ENCODE data around the gene TEX38. TPM values are rescaled to one million over a fixed set of nuclear protein-coding genes. Genes with fewer than 3 reads are reported as not detected.

Gene TEX38
- total and polyA plus RNA-seq, 2 experiments from 2014 or later, result not detected

DNA sequence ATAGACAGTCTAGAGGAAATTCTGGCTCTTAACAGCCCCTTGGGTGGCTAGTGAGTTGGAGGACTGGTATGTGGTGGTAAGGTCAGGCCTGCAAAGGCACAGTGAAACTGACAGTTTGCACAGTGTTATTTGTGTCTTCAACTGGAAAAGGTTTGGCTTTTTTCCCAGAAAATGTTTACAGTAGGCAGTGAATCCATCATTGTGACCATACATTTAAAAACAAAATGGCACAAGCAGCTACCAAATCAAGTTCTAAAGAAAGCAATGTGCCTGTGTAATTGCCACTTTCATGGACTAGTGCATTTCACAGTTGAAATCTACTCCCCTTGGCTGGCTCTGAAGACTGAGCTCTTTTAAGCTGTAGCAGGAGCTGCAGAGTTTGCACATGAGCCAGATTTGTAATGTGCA, 28.3 kb upstream of the TEX38 start:
- no peaks in the 10 kb centered on the region for H3K79me2 ChIP-seq (replicated peaks; ENCODE audit: insufficient read depth)
- H3K9me3 Mint-ChIP-seq, result no peaks in the 10 kb centered on the region
- H3K4me1 Mint-ChIP-seq, result no peaks in the 10 kb centered on the region
- no peak overlapping the region for H3K4me2 ChIP-seq
- H2AFZ ChIP-seq, result no peak overlapping the region
- no peak overlapping the region for H3K27ac ChIP-seq (ENCODE audit: low read depth)
- no peak for DNase-seq (ENCODE audit: low spot score)
- peaks cover 4% of the 10 kb centered on the region; the same call in 1 of the 2 replicates for H3K36me3 ChIP-seq (ENCODE audit: insufficient read depth)
- no peak overlapping the region for H3K27ac Mint-ChIP-seq
- H3K27me3 ChIP-seq (ENCODE audit: insufficient read depth), result no peaks in the 10 kb centered on the region
- peaks cover 15% of the 10 kb centered on the region; the same call in 2 of the 3 replicates for H3K36me3 Mint-ChIP-seq (ENCODE audit: low read depth)
- no peaks in the 10 kb centered on the region for H3K4me1 ChIP-seq (ENCODE audit: insufficient read depth)
- ATAC-seq, result no peak
- no peak overlapping the region for H3K4me3 Mint-ChIP-seq
- H3K4me3 ChIP-seq, result no peak overlapping the region
- no peaks in the 10 kb centered on the region; the same call in 1 of the 2 replicates for H4K20me1 ChIP-seq (replicated peaks; ENCODE audit: insufficient read depth)
- no peaks in the 10 kb centered on the region for H3K27me3 Mint-ChIP-seq (ENCODE audit: insufficient read depth, low read depth, poor library complexity)
- H3K9me2 ChIP-seq (ENCODE audit: insufficient read depth), result no peaks in the 10 kb centered on the region
- no peaks in the 10 kb centered on the region for H3F3A ChIP-seq (replicated peaks; ENCODE audit: low read depth)
- TF ChIP-seq CREB1 (CRISPR knock-in tag; IDR thresholded peaks at IDR 0.05; ENCODE audit: low read depth) (no peak), POLR2AphosphoS5 (IDR thresholded peaks at IDR 0.05; ENCODE audit: low read depth) (no peak), STAT1 (IDR thresholded peaks at IDR 0.05; ENCODE audit: unreplicated experiment) (no peak), ZNF331 (CRISPR knock-in tag; IDR thresholded peaks at IDR 0.05; ENCODE audit: low read depth) (no peak), ZNF114 (CRISPR knock-in tag; IDR thresholded peaks at IDR 0.05) (no peak), EZH2phosphoT487 (IDR thresholded peaks at IDR 0.05; ENCODE audit: unreplicated experiment) (no peak), JUNB (IDR thresholded peaks at IDR 0.05; ENCODE audit: unreplicated experiment) (no peak), NANOG (IDR thresholded peaks at IDR 0.05; ENCODE audit: borderline replicate concordance) (no peak)
- TF ChIP-seq, protein P1, sequence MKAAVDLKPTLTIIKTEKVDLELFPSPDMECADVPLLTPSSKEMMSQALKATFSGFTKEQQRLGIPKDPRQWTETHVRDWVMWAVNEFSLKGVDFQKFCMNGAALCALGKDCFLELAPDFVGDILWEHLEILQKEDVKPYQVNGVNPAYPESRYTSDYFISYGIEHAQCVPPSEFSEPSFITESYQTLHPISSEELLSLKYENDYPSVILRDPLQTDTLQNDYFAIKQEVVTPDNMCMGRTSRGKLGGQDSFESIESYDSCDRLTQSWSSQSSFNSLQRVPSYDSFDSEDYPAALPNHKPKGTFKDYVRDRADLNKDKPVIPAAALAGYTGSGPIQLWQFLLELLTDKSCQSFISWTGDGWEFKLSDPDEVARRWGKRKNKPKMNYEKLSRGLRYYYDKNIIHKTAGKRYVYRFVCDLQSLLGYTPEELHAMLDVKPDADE (IDR thresholded peaks at IDR 0.05), result no peak
- TF ChIP-seq, protein P2, sequence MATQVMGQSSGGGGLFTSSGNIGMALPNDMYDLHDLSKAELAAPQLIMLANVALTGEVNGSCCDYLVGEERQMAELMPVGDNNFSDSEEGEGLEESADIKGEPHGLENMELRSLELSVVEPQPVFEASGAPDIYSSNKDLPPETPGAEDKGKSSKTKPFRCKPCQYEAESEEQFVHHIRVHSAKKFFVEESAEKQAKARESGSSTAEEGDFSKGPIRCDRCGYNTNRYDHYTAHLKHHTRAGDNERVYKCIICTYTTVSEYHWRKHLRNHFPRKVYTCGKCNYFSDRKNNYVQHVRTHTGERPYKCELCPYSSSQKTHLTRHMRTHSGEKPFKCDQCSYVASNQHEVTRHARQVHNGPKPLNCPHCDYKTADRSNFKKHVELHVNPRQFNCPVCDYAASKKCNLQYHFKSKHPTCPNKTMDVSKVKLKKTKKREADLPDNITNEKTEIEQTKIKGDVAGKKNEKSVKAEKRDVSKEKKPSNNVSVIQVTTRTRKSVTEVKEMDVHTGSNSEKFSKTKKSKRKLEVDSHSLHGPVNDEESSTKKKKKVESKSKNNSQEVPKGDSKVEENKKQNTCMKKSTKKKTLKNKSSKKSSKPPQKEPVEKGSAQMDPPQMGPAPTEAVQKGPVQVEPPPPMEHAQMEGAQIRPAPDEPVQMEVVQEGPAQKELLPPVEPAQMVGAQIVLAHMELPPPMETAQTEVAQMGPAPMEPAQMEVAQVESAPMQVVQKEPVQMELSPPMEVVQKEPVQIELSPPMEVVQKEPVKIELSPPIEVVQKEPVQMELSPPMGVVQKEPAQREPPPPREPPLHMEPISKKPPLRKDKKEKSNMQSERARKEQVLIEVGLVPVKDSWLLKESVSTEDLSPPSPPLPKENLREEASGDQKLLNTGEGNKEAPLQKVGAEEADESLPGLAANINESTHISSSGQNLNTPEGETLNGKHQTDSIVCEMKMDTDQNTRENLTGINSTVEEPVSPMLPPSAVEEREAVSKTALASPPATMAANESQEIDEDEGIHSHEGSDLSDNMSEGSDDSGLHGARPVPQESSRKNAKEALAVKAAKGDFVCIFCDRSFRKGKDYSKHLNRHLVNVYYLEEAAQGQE (IDR thresholded peaks at IDR 0.05; ENCODE audit: unreplicated experiment), result no peak

DNA sequence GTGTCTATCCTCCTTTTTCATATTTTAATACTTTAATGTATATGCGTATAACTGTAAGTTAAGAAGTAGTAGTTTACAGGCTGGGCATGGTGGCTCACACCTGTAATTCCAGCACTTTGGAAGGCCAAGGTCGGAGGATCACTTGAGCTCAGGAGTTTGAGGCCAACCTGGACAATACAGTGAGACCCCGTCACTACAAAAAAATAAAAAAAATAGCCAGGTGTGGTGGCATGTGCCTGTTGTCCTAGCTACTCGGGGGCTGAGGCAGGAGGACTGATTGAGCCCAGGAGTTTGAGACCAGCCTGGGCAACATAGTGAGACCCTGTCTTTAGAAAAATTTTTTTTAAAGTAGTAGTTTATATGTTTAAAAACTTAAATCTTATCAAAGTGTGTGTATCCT, 25.8 kb upstream of the TEX38 start:
- Histone ChIP-seq H3K4me1 (ENCODE audit: insufficient read depth) (no peaks in the 10 kb centered on the region), H3K4me3 (no peak overlapping the region), H3K36me3 (ENCODE audit: insufficient read depth) (peaks cover 13% of the 10 kb centered on the region), H2AFZ (no peak overlapping the region), H3K27ac (ENCODE audit: low read depth) (no peak overlapping the region), H3K79me2 (replicated peaks; ENCODE audit: insufficient read depth) (no peaks in the 10 kb centered on the region), H4K20me1 (replicated peaks; ENCODE audit: insufficient read depth) (no peaks in the 10 kb centered on the region; the same call in 1 of the 2 replicates), H3F3A (replicated peaks; ENCODE audit: low read depth) (no peaks in the 10 kb centered on the region), H3K4me2 (no peak overlapping the region), H3K9me2 (ENCODE audit: insufficient read depth) (no peaks in the 10 kb centered on the region), H3K27me3 (ENCODE audit: insufficient read depth) (no peaks in the 10 kb centered on the region)
- DNase-seq (ENCODE audit: low spot score) (no peak), ATAC-seq (no peak)
- H3K36me3 Mint-ChIP-seq (ENCODE audit: low read depth), result peaks cover 39% of the 10 kb centered on the region
- peaks cover 15% of the 10 kb centered on the region; the same call in 2 of the 3 replicates for H3K9me3 Mint-ChIP-seq
- H3K4me1 Mint-ChIP-seq, result no peaks in the 10 kb centered on the region
- no peak overlapping the region for H3K4me3 Mint-ChIP-seq
- no peak overlapping the region for H3K27ac Mint-ChIP-seq
- TF ChIP-seq CREB1 (CRISPR knock-in tag; IDR thresholded peaks at IDR 0.05; ENCODE audit: low read depth) (no peak), EZH2 (IDR thresholded peaks at IDR 0.05; ENCODE audit: low read depth, unreplicated experiment) (no peak)
- TF ChIP-seq, protein P3, sequence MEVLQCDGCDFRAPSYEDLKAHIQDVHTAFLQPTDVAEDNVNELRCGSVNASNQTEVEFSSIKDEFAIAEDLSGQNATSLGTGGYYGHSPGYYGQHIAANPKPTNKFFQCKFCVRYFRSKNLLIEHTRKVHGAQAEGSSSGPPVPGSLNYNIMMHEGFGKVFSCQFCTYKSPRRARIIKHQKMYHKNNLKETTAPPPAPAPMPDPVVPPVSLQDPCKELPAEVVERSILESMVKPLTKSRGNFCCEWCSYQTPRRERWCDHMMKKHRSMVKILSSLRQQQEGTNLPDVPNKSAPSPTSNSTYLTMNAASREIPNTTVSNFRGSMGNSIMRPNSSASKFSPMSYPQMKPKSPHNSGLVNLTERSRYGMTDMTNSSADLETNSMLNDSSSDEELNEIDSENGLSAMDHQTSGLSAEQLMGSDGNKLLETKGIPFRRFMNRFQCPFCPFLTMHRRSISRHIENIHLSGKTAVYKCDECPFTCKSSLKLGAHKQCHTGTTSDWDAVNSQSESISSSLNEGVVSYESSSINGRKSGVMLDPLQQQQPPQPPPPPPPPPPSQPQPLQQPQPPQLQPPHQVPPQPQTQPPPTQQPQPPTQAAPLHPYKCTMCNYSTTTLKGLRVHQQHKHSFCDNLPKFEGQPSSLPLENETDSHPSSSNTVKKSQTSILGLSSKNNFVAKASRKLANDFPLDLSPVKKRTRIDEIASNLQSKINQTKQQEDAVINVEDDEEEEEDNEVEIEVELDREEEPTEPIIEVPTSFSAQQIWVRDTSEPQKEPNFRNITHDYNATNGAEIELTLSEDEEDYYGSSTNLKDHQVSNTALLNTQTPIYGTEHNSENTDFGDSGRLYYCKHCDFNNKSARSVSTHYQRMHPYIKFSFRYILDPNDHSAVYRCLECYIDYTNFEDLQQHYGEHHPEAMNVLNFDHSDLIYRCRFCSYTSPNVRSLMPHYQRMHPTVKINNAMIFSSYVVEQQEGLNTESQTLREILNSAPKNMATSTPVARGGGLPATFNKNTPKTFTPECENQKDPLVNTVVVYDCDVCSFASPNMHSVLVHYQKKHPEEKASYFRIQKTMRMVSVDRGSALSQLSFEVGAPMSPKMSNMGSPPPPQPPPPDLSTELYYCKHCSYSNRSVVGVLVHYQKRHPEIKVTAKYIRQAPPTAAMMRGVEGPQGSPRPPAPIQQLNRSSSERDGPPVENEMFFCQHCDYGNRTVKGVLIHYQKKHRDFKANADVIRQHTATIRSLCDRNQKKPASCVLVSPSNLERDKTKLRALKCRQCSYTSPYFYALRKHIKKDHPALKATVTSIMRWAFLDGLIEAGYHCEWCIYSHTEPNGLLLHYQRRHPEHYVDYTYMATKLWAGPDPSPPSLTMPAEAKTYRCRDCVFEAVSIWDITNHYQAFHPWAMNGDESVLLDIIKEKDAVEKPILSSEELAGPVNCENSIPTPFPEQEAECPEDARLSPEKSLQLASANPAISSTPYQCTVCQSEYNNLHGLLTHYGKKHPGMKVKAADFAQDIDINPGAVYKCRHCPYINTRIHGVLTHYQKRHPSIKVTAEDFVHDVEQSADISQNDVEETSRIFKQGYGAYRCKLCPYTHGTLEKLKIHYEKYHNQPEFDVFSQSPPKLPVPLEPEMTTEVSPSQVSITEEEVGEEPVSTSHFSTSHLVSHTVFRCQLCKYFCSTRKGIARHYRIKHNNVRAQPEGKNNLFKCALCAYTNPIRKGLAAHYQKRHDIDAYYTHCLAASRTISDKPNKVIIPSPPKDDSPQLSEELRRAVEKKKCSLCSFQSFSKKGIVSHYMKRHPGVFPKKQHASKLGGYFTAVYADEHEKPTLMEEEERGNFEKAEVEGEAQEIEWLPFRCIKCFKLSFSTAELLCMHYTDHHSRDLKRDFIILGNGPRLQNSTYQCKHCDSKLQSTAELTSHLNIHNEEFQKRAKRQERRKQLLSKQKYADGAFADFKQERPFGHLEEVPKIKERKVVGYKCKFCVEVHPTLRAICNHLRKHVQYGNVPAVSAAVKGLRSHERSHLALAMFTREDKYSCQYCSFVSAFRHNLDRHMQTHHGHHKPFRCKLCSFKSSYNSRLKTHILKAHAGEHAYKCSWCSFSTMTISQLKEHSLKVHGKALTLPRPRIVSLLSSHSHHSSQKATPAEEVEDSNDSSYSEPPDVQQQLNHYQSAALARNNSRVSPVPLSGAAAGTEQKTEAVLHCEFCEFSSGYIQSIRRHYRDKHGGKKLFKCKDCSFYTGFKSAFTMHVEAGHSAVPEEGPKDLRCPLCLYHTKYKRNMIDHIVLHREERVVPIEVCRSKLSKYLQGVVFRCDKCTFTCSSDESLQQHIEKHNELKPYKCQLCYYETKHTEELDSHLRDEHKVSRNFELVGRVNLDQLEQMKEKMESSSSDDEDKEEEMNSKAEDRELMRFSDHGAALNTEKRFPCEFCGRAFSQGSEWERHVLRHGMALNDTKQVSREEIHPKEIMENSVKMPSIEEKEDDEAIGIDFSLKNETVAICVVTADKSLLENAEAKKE (CRISPR knock-in tag; IDR thresholded peaks at IDR 0.05), result no peak
- H3K27me3 Mint-ChIP-seq (ENCODE audit: insufficient read depth, low read depth, poor library complexity), result no peaks in the 10 kb centered on the region
